ENCODE measurements around the gene PYCARD.
"Not testable (repeated sequence)": the region's sequence is repeated elsewhere in the genome, so short reads cannot be mapped to it uniquely, and the experiment has no call there.

PYCARD gene

DNA sequence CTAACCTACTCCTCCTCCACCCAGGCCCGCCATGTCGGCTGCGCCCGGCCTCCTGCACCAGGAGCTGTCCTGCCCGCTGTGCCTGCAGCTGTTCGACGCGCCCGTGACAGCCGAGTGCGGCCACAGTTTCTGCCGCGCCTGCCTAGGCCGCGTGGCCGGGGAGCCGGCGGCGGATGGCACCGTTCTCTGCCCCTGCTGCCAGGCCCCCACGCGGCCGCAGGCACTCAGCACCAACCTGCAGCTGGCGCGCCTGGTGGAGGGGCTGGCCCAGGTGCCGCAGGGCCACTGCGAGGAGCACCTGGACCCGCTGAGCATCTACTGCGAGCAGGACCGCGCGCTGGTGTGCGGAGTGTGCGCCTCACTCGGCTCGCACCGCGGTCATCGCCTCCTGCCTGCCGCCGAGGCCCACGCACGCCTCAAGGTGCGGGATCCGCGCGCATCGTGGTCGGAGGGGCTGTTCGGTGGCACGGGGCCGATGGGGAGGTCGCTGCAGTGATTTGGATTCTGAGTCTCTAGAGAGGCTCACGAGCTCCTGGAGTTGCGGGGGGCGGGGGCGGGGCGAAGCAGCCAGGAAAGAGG, 12.2 kb upstream of the PYCARD start:
- no peak for DNase-seq

DNA sequence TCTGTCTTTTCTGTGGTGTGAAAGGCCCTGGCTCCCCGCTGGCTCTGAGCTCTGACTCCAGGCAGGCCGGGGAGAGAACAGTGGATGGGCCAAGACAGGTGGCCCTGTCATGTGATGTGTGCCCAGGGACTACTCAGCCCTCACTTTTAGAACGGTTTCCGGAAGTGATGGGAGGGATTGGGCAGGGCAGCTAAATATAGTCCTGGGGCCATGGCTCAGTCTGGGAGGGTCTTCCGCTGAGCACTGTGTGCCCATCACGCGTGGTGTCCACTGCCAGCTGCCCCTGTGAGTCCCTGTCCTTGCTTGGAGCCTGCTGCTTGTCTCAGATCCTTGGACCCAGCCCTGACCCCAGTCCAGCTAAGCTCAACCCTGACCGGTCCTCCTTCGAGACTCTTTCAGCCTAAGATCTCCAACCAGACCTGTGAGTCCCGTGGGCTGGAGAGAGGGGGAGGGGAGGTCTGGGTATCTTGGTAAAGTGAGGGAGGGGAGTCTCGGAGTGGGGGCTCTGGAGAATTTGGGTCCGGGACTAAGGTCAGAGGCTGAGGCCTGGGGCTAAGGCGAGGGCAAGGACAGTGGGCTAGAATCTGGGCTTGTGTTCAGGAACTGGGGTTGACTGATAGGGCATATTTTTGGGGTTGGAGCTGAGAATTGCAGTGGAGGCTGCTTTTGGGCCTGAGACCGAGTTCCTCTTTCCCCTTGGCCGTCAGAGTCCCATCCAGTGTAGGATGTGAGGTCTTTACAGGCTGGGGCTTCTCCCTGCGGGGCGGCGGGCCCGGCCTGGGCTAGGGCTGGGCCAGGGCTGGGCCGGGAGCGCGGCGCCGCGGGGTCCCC, 11.5 kb upstream of the PYCARD start, which contains the start of gene TRIM72:
TRIM72 (plus strand) TSS at position 243 of the 831 bp plus-strand sequence. CDS start 620 bp downstream, outside the sequence.
- no peak for DNase-seq

DNA sequence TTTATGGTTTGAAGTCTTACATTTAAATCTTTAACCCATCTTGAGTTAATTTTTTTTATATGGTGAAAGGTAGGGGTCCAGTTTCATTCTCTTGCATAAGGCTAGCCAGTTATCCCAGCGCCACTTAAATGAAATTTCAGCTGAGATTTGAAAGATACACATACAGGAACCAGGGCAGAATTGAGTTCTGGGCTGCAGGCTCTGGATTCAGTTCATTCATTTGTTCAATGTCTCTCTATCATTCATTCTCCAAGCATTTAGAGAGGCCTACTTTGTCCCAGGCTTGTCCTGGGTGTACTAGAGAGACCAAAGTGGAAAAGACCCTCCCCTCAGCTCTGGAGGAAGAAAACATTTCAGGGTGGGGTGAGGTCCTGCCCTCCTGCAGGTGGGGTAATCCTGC, 10.8 kb upstream of the PYCARD start:
- no peak for DNase-seq

- DNase-seq, result no peak
Observed at GRCh38 chr16:31206776-31207175, 4.2 kb upstream of the PYCARD start.

GRCh38 chr16:31204871-31205666, 2.5 kb upstream of the PYCARD start:
- no peak for DNase-seq

DNA sequence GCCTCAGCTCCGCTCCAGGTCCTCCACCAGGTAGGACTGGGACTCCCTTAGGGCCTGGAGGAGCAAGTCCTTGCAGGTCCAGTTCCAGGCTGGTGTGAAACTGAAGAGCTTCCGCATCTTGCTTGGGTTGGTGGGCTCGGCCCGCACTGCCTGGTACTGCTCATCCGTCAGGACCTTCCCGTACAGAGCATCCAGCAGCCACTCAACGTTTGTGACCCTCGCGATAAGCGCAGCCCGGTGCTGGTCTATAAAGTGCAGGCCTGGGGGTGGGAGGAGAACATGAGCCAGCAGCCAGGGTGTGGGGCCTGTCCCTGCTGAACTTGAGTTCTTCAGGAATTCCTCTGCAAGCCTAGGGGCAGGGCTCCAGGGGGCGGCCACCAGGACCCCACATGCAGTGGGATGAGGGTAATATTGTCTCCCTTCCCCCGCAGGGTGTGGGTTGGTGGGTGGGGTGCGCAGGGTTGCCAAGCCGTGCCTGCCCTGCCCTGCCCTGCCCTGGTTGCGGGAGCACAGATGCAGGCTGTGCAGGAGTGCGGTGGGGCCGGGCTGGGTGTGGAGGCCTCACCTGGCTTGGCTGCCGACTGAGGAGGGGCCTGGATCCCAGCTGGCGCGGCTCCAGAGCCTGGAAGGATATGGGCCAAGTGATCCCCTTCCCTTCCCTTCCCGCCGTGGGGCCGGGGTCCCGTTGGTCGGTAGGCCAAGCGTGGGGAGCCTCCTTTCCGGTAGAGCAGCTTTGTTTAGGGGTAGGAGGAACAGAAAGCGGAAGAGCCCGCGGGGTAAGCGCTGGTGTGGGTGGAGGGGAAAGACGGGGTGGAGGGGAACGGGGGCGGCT, 762 bp downstream of the PYCARD start:
- no peak for DNase-seq

GRCh38 chr16:31200821-31201568, 1.6 kb downstream of the PYCARD start:
- no peak for DNase-seq

DNA sequence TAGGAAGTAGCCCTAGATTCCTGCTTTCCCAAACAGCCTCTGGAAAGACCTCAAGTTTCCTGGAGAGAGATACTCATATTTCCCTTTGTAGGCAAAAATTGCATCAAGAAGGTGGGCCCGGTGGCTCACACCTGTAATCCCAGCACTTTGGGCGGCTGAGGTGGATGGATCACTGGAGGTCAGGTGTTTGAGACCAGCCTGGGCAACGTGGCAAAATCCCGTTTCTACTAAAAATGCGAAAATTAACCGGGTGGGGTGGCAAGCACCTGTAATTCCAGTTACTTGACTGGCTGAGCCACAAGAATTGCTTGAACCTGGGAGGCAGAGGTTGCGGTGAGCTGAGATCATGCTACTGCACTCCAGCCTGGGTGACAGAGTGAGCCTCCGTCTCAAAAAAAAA, 2.4 kb downstream of the PYCARD start:
- DNase-seq, result not testable (repeated sequence)

GRCh38 chr16:31199430-31200041, 3.0 kb downstream of the PYCARD start:
- no peak for DNase-seq

DNA sequence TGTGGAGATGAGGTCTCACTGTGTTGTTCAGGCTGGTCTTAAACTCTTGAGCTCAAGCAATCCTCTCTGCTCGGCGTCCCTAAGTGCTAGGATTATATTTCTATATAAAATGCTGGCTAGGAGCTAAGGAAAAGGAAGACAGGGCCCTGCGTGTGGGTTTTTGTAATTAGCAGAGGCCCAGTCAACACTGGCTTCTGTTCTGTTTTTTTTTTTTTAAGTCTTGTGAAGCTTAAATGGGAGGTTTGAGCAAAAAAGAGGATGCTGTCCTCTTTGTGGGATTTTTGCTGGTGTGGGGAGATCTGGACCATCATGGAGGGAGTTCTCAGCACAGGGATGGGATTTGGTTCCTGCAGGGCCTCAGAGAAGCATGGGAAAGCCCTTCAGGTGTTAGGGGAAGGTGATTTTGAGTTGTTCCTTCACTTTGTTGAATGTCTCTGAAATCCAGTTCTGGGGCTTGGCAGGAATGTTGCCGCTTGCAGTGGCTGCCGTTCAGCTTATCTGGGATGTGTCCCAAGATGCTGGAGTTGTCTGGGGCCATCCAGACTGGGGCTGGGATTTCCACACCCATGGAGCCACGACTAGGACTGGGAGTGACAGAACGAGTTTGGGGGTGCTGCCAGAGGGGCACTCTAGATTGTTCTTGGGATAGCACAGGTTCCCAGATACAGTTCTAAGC, 4.2 kb downstream of the PYCARD start:
- no peak for DNase-seq

DNA sequence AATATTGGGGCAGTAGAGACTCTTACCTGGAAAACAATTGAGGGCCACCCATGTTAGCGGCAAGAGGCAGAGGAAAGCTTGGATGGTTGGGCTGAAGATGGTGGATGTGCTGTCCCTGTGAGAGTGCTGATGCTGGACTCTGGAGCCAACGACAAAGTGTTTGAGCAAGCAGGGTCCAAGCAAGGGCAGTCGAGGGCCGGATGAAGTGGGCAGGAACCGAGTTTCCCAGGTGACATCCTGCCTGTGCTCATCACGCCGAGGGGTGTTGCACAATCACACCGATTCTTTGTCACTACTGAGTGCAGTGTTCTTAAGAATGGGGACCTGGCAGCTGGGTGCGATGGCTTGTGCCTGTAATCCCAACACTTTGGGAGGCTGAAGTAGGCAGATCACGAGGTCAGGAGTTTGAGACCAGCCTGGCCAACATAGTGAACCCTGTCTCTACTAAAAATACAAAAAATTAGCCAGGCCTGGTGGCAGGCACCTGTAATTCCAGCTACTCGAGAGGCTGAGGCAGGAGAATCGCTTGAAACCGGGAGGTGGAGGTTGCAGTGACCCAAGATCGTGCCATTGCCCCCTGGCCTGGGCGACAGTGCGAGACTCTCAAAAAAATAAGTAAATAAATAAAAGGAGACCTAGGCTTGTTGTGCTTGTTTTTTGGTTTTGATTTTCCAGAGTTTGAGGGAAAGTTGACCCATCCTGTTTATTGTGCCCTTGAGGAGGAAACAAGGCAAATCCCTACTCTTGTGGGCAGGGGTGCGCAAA, 6.1 kb downstream of the PYCARD start:
- DNase-seq, result no peak

GRCh38 chr16:31195861-31196260, 6.7 kb downstream of the PYCARD start:
- DNase-seq, result not testable (repeated sequence)

DNA sequence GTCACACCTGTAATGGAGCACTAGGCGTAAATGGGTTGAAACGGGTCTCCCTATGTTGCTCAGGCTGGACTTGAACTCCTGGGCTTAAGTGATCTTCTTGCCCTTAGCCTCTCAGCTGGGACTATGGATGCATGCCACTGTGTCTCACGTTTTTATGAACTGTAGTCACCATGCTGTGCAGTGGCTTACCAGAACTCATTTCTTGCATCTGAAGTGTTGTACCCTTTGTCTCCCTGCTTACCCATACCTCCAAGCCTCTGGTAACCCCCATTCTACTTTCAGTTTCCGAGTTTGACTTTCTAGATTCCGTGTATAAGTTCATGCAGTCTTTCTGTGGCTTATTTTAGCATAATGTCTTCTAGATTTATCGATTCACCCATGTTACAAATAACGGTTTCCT, 7.7 kb downstream of the PYCARD start:
- DNase-seq, result no peak

DNA sequence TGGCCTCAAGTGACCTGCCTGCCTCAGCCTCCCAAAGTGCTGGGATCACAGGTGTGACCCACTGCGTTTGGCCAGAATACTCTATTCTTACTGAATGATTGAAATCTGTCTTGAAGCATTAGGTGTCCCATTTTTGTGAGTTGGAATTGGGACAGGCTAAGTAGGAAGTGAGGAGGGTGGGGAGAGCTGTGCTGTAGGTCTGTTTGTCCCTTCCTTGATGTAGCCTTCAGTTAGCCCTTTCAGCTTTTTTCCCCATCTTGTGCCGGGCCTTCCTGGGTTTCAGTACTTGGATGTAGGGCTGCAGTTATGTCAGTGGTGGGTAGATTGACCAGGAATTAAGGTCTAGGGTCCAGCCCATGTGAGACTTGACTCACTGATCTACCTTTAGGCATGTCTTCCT, 8.7 kb downstream of the PYCARD start:
- DNase-seq, result no peak

DNA sequence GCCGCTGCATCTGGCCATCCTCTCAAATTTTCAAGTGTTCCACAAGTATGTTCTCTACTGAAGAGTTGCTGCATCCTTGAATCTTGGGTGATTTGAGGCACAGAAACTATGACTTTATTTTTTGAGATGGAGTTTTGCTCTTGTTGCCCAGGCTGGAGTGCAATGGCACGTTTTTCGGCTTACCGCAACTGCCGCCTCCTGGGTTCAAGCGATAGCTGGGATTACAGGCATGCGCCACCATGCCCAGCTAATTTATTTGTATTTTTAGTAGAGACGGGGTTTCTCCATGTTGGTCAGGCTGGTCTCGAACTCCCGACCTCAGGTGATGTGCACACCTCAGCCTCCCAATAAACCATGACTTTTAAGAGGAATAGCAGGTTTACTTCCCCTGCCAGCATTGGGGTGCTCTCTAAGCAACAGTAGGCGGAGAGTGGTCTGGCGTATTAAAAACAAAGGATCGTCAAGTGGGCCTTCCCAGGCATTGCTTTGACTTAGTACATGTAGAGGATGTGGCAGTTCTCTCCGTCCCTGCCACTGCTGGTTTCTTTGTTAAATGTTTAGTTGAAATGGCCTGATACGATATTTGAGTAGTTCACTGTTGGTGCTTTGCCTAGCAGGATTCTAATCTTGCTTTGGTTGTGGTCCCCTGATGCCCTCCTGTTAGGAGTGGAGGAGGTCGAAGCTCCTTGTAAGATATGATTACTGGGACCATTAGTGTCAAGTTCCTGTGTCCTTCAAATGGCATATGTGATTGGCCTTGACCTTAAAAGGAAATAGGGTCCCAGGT, 9.5 kb downstream of the PYCARD start:
- DNase-seq, result no peak

GRCh38 chr16:31191697-31192428, 10.7 kb downstream of the PYCARD start:
- no peak for DNase-seq

- DNase-seq, result no peak
Observed at GRCh38 chr16:31190818-31191444, 11.6 kb downstream of the PYCARD start.

DNA sequence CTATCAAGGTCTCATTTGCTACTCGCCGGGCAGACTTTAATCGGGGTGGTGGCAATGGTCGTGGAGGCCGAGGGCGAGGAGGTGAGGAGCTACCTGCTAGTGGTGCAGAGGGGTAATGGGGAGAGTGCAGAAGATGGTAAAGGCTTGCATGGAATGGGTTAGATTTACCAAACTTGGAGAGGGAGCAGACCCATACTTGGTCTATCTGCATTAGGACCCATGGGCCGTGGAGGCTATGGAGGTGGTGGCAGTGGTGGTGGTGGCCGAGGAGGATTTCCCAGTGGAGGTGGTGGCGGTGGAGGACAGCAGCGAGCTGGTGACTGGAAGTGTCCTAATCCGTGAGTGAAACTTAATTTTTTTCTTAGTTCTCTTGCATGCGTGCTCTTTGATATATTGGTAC, 12.5 kb downstream of the PYCARD start:
- no peak for DNase-seq

Measured in NCI-H1092 (cell line).